ENCODE data around the gene AKIRIN2.
"Not testable (repeated sequence)": the region's sequence is repeated elsewhere in the genome, so short reads cannot be mapped to it uniquely, and the experiment has no call there.

The AKIRIN2 gene

DNA sequence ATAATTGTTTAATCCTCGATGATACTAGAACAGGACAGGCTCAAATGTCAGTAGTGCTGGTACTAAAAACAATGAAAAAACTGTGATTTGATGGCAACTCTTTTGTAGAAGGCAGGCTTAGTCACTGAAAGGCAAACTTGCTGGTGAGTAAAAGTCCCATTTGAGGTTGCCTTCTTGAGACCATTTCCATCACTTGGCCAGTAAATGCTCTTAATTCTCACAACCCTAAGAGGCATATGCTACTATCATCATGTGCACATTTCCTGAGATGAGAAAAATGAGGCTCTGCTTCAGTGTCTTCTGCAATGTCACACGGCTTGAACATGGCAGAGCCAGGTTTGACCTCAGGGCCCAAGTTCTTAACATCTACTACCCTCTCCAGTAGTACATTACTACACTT lies 9.9 kb downstream of the AKIRIN2 start:
- TF ChIP-seq, protein P1, sequence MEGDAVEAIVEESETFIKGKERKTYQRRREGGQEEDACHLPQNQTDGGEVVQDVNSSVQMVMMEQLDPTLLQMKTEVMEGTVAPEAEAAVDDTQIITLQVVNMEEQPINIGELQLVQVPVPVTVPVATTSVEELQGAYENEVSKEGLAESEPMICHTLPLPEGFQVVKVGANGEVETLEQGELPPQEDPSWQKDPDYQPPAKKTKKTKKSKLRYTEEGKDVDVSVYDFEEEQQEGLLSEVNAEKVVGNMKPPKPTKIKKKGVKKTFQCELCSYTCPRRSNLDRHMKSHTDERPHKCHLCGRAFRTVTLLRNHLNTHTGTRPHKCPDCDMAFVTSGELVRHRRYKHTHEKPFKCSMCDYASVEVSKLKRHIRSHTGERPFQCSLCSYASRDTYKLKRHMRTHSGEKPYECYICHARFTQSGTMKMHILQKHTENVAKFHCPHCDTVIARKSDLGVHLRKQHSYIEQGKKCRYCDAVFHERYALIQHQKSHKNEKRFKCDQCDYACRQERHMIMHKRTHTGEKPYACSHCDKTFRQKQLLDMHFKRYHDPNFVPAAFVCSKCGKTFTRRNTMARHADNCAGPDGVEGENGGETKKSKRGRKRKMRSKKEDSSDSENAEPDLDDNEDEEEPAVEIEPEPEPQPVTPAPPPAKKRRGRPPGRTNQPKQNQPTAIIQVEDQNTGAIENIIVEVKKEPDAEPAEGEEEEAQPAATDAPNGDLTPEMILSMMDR (IDR thresholded peaks at IDR 0.05; ENCODE audit: insufficient read depth, low read depth, low read length, missing control alignments), result no peak
- no peak overlapping the region for H3K4me3 ChIP-seq (ENCODE audit: low read length)
- DNase-seq (ENCODE audit: low read depth), result no peak

DNA sequence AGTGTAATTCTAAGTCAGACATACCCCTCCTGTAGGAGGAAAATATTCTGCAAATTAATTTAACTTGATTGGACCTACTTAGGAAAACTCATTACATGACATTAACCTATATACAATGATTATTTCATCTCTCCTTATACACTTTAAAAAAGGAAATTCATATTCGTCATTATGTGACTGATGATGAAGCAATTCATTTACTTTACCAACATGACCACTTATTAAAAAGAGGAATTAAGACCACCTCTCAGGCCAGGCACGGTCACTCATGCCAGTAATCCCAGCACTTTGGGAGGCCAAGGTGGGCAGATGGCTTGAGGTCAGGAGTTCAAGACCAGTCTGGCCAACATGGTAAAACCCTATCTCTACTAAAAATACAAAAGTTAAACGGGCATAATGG lies 11.6 kb downstream of the AKIRIN2 start:
- DNase-seq (ENCODE audit: low read depth), result no peak
- no peak overlapping the region for H3K4me3 ChIP-seq (ENCODE audit: low read length)
- TF ChIP-seq, protein P1 (IDR thresholded peaks at IDR 0.05; ENCODE audit: insufficient read depth, low read depth, low read length, missing control alignments), result no peak

- H3K4me3 ChIP-seq (ENCODE audit: low read length); DNase-seq (ENCODE audit: low read depth): not testable (repeated sequence)
Measured at GRCh38 chr6:87687893-87688292, 14.1 kb downstream of the AKIRIN2 start.

- no peak overlapping the region for H3K4me3 ChIP-seq (ENCODE audit: low read length)
- DNase-seq (ENCODE audit: low read depth), result no peak
- TF ChIP-seq, protein P1 (IDR thresholded peaks at IDR 0.05; ENCODE audit: insufficient read depth, low read depth, low read length, missing control alignments), result no peak
Measured at GRCh38 chr6:87687296-87687695, 14.7 kb downstream of the AKIRIN2 start.

- not testable (repeated sequence) for H3K4me3 ChIP-seq (ENCODE audit: low read length); DNase-seq (ENCODE audit: low read depth)
Measured at GRCh38 chr6:87686636-87687205, 15.3 kb downstream of the AKIRIN2 start.

DNA sequence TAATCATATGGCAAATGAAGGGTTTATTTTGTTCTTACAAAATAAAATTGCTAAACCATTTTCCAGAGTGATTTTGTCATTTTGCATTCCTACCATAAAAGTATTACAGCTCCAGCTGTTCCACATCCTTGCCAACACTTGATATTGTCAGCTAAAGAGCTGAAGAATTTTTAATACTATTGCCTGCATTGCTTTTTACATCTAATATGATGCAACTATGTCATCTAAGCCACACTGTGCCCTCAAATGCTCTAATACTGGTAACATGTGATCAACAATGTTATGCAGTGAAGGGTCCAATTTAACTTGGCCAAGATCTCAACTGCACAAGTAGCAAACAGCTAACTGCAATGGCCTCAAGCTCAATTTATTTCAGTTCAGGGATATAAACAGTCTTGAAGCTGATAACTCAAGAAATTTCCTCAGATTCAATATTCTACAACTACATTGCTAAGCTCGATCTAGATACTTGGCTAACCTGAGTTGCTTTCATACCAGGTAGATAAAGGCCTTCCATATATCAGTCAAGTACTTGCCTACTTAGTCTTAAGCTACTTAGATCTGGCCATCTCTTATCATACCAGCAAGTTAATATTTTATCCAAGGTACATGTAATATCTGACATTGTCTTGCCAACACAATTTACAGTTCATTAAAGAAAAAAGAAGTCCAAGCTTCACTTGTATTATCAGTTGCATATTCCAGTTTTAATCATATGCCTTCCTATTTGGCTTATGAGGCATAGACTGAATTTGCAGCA lies 17.0 kb downstream of the AKIRIN2 start:
- TF ChIP-seq, protein P1 (IDR thresholded peaks at IDR 0.05; ENCODE audit: insufficient read depth, low read depth, low read length, missing control alignments), result no peak
- no peak for DNase-seq (ENCODE audit: low read depth)
- H3K4me3 ChIP-seq (ENCODE audit: low read length), result no peak overlapping the region

DNA sequence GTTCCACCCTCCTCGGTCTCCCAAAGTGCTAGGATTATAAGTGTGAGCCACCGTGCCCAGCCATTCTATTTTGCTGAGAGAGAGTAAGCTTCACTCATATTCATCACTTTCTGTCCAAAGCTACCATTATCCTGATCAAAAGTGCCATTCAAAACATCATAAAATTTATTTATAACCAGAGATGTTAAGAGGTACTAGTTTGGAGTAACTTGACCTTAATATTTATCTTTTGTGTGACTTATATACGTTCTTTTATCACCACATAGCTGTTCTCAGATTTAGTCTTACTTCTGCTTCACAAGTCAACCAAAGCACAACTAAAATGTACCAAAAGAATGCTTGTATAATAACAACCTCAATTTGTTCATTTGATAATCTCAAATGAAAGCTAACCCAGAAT lies 18.1 kb downstream of the AKIRIN2 start:
- DNase-seq (ENCODE audit: low read depth), result no peak
- TF ChIP-seq, protein P1 (IDR thresholded peaks at IDR 0.05; ENCODE audit: insufficient read depth, low read depth, low read length, missing control alignments), result no peak
- H3K4me3 ChIP-seq (ENCODE audit: low read length), result no peak overlapping the region

GRCh38 chr6:87682310-87682709 lies 19.7 kb downstream of the AKIRIN2 start:
- DNase-seq (ENCODE audit: low read depth), result no peak
- TF ChIP-seq, protein P1 (IDR thresholded peaks at IDR 0.05; ENCODE audit: insufficient read depth, low read depth, low read length, missing control alignments), result no peak
- no peak overlapping the region for H3K4me3 ChIP-seq (ENCODE audit: low read length)
